HFFc6 (cell line): ENCODE results near the gene CMSS1. TPM values are rescaled to one million over a fixed set of nuclear protein-coding genes. Genes with fewer than 3 reads are reported as not detected.

Experiments used
- DNase-seq: peaks from one replicate; pipeline ENCODE4 v3.0.0-alpha.2; 2018
- H3K27ac Mint-ChIP-seq: 2 replicates; pipeline ENCODE4 v1.8.0; 2020; ENCODE audit warnings: mild to moderate bottlenecking, mixed read lengths
- H3K27me3 Mint-ChIP-seq: 2 replicates; pipeline ENCODE4 v1.8.0; 2021; ENCODE audit warnings: mild to moderate bottlenecking, moderate library complexity, mixed read lengths; ENCODE audit not compliant: insufficient read depth
- H3K36me3 Mint-ChIP-seq: 2 replicates; pipeline ENCODE4 v1.8.0; 2021; ENCODE audit warnings: low read depth, mixed read lengths
- H3K4me1 Mint-ChIP-seq: 2 replicates; pipeline ENCODE4 v1.8.0; 2020; ENCODE audit warnings: low read depth, mixed read lengths
- H3K4me3 Mint-ChIP-seq: 2 replicates; pipeline ENCODE4 v1.8.0; 2020; ENCODE audit warnings: mild to moderate bottlenecking, moderate library complexity, mixed read lengths
- H3K9me3 Mint-ChIP-seq: 2 replicates; pipeline ENCODE4 v1.8.0; 2020; ENCODE audit warnings: mild to moderate bottlenecking, mixed read lengths
- CTCF ChIP-seq: fragments of 200-600 bp; sonication (generic); IDR thresholded peaks from 2 replicates; pipeline ENCODE4 v1.5.0; 2021; ENCODE audit warnings: antibody characterized with exemption, mild to moderate bottlenecking
- total RNA-seq, 6 experiments: library from RNA; stranded (reverse); fragmentation: NEBNext Ultra II Directional; extraction: Animal tissue kit (Norgen Biotek cat#: 25700); gene quantifications; 2 replicates in 1 of 6; 3 replicates in 5 of 6; pipeline ENCODE4 v1.2.3, GENCODE V29; 2021

Gene CMSS1
- total RNA-seq, 6 experiments from 2014 or later = 27.8 to 47.0 (median 38.1) TPM

DNA sequence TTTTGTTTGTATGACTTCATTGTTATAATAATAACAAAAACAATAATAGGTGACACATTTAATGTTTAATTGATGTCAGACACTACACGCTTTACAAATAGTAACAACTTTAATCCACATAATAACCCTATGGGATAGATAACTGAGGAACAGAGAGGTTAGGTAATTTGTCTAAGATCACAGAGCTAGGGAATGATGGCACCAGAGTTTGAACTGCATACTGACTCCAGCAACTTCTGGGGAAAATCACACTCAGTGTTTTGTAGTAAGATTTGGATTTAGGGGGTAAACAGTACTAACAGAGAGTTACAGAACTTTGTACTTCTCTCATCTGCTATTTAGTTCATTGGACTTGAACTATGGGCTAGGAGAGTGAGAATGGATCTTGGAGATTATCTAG is 66.0 kb downstream of the CMSS1 start:
- no peak for TF ChIP-seq CTCF
- H3K4me1 Mint-ChIP-seq = peaks cover 12% of the 10 kb centered on the region

GRCh38 chr3:99884484-99884883 is 66.8 kb downstream of the CMSS1 start:
- no peak for TF ChIP-seq CTCF
- Mint-ChIP-seq H3K4me3 (no peak overlapping the region), H3K27ac (no peak overlapping the region), H3K36me3 (peaks cover 5% of the 10 kb centered on the region; the same call in 1 of the 2 replicates), H3K9me3 (no peaks in the 10 kb centered on the region), H3K4me1 (peaks cover 9% of the 10 kb centered on the region), H3K27me3 (no peaks in the 10 kb centered on the region; the same call in none of the 2 replicates)
- DNase-seq = no peak

More for the DNA sequence above, 66.0 kb downstream of the CMSS1 start:
- H3K4me3 Mint-ChIP-seq = no peak overlapping the region
- H3K9me3 Mint-ChIP-seq = no peaks in the 10 kb centered on the region
- DNase-seq = no peak
- H3K27ac Mint-ChIP-seq = no peak overlapping the region
- peaks cover 5% of the 10 kb centered on the region; the same call in 1 of the 2 replicates for H3K36me3 Mint-ChIP-seq
- no peaks in the 10 kb centered on the region; the same call in none of the 2 replicates for H3K27me3 Mint-ChIP-seq

DNA sequence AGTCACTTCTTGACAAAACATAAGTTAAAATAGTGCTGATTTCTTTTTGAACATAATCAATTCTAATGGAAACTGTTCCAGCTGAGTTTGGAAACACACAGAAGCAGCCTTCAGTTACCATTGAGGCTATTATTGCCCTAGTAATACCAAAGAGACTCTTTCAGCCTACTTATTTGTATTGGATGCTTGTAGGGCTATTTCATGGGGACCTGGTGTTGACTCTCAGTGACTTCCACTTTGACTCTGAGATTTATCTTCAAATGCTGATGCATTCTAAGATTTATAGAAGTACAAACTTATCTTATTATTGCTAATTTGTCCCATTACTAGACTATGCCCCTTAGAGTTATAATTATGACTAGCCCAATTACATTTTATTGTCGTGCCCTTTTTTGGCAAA is 67.4 kb downstream of the CMSS1 start:
- Mint-ChIP-seq H3K27me3 (no peaks in the 10 kb centered on the region; the same call in 1 of the 2 replicates), H3K36me3 (peaks cover 5% of the 10 kb centered on the region; the same call in 1 of the 2 replicates), H3K27ac (no peak overlapping the region), H3K4me3 (no peak overlapping the region), H3K4me1 (peaks cover 9% of the 10 kb centered on the region), H3K9me3 (no peaks in the 10 kb centered on the region)
- TF ChIP-seq CTCF = no peak
- DNase-seq = no peak

DNA sequence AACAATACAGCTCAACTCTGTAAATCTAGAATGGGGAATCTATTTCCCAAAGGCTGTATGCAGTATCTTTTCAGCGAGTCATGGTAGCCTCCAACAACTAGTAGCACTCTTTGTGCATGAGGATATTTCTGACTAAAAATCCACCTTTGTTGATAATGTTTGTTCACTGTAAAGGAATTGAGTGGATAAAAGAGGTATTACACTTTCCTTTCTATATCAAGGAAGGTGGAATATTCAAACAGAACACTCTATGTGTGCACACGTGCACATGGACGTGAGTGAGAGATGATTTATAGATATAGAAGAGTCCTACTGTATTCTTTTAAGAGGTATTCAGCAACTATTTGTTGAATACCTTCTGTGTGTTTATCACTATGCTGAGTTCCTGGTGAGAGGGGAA is 68.2 kb downstream of the CMSS1 start:
- Mint-ChIP-seq H3K27me3 (no peaks in the 10 kb centered on the region; the same call in 1 of the 2 replicates), H3K27ac (no peak overlapping the region)
- TF ChIP-seq CTCF = peak; percentile 25; the same call in 1 of the 2 replicates

DNA sequence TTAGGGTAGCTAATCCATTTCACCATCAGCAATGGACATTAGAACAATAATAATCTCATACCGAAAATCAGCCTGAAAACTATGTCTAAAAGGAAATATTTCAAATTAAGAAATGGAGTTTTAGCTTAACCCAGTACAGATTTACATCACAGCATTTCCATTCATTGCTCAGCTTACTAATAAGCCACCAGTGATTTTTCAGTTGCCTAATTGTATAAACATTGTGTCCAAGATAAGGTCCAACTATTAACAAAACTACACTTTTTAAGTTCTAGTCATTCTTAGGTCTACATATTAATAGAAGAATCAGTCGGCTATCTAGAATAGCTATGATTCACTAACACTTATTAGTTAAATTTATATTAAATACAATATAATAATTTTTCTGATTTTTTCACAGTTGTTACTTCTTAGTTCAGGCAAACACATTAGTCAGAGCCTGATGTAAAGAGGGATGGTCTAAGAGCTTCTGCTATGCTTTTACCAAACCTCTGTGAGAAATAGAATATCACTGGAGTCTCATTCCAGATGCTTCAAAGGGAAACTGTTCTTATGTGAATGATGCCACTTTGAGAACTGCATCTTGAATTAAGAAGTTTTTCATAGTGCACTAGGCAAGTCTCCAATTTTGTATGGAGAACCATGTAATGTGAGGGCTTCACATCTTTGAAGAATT is 74.1 kb downstream of the CMSS1 start:
- H3K9me3 Mint-ChIP-seq = no peaks in the 10 kb centered on the region
- no peak for DNase-seq
- H3K4me1 Mint-ChIP-seq = peaks cover 42% of the 10 kb centered on the region
- TF ChIP-seq CTCF = no peak
- H3K27ac Mint-ChIP-seq = no peak overlapping the region
- H3K27me3 Mint-ChIP-seq = no peaks in the 10 kb centered on the region; the same call in none of the 2 replicates
- 0 out of 2 replicates have a peak, but pooled peaks cover 5% of the 10 kb centered on the region for H3K36me3 Mint-ChIP-seq
- H3K4me3 Mint-ChIP-seq = no peak overlapping the region

More for the DNA sequence above, 68.2 kb downstream of the CMSS1 start:
- Mint-ChIP-seq H3K9me3 (no peaks in the 10 kb centered on the region), H3K36me3 (peaks cover 5% of the 10 kb centered on the region; the same call in 1 of the 2 replicates), H3K4me3 (no peak overlapping the region), H3K4me1 (peaks cover 9% of the 10 kb centered on the region)
- DNase-seq = no peak
